AG09309 (cell line): ENCODE results near the gene ATG9B.

Experiments
- DNase-seq: peaks from one replicate; pipeline ENCODE4 v3.0.0-alpha.2; 2010; ENCODE audit warnings: low read depth
- H3K4me3 ChIP-seq: 2 replicates; pipeline ENCODE4 v1.5.1; 2011; ENCODE audit warnings: mild to moderate bottlenecking, low read depth, low read length, moderate library complexity; ENCODE audit not compliant: control insufficient read depth
- CTCF ChIP-seq: IDR thresholded peaks from 2 replicates; pipeline ENCODE4 v1.5.1; 2011; ENCODE audit warnings: mild to moderate bottlenecking, low read depth, low read length, inconsistent platforms; ENCODE audit not compliant: insufficient read depth, control insufficient read depth; ENCODE audit errors: missing control alignments

ATG9B gene

DNA sequence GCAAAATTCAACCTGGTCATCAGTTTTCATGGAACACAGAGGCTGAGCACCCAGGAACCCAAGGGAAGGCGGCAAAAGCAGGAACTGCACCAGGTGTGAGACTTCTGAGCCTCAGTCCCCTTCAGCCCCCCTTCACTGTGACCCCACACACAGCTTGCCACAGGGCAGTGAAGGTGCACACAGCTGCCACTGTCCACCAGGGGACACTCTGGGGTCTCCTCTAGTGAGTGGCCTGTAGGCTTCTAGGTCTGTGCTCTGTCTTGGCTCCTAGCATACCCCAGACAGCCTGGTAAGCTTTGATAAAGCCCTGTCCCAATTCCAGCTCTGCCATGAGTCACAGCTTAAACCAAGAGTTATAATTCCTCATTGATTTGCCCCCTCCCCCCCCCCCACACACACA, 58.3 kb downstream of the ATG9B start:
- peak; percentile 15 for TF ChIP-seq CTCF
- DNase-seq: no peak
- no peak overlapping the region for H3K4me3 ChIP-seq

DNA sequence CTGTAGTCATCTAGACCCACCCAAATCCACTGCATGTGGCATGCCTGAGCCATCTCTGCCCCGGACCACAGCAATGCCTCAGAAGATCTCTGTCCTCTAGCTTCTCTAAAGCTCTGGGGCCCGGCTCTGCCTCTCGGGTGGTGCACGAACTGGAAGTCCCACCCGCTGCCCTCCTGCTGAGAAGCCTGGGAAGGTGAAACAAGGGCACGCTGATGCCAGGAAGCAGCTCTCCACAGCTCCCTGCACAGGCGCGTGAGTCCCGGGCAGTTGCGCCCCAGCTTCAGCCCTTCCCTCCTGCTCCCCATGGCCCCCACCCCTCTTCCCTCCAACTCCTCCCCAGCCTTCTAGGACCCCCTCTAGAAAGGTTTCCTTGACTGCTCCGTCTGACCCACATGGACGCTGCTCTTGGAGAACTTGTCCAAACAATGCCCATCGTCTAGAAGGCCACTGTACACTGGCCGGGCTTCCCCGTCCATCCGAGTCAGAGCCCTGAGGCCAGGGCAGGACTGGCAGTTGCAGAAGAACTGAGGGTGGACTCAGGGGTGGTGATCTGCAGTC, 58.9 kb downstream of the ATG9B start:
- no peak for DNase-seq
- H3K4me3 ChIP-seq: no peak overlapping the region
- TF ChIP-seq CTCF: no peak
